ENCODE data around the gene HUS1. TPM values are rescaled to one million over a fixed set of nuclear protein-coding genes. Genes with fewer than 3 reads are reported as not detected.

HUS1 gene
- total and polyA plus RNA-seq, 9 donors, result 10.0 to 27.2 (median 20.7) TPM

- Histone ChIP-seq H3K27me3 (no peaks in the 10 kb centered on the region), H3K9me3 (no peaks in the 10 kb centered on the region), H3K4me3 (no peak overlapping the region), H3K36me3 (no peaks in the 10 kb centered on the region), H3K27ac (no peak overlapping the region), H3K4me1 (ENCODE audit: insufficient read depth) (no peaks in the 10 kb centered on the region)
- intact Hi-C loops (cut with DNase I), result no loop called here
- no peak for TF ChIP-seq CTCF (IDR thresholded peaks at IDR 0.05)
- TF ChIP-seq POLR2A (IDR thresholded peaks at IDR 0.05), result no peak
- TF ChIP-seq EP300 (IDR thresholded peaks at IDR 0.05), result no peak
- no peak for DNase-seq
- 82 to 94% (median 86%) methylated on average over 6 of the region's 6 CpGs for WGBS, 3 donors
Measured at GRCh38 chr7:47956220-47956619, 23.2 kb downstream of the HUS1 start.

GRCh38 chr7:47954231-47954911, 25.0 kb downstream of the HUS1 start:
- Histone ChIP-seq H3K9me3 (no peaks in the 10 kb centered on the region), H3K27me3 (no peaks in the 10 kb centered on the region), H3K4me1 (ENCODE audit: insufficient read depth) (no peaks in the 10 kb centered on the region), H3K4me3 (no peak overlapping the region), H3K27ac (no peak overlapping the region), H3K36me3 (no peaks in the 10 kb centered on the region)
- TF ChIP-seq POLR2A (IDR thresholded peaks at IDR 0.05) (no peak), CTCF (IDR thresholded peaks at IDR 0.05) (no peak), EP300 (IDR thresholded peaks at IDR 0.05) (no peak)
- intact Hi-C loops (cut with DNase I), result no loop called here
- no peak for DNase-seq
- WGBS, 3 donors, result 87 to 92% (median 90%) methylated on average over 4 of the region's 4 CpGs

- intact Hi-C loops (cut with DNase I), result no loop called here
- DNase-seq, result no peak
- H3K27me3 ChIP-seq, result no peaks in the 10 kb centered on the region
- H3K27ac ChIP-seq, result no peak overlapping the region
- WGBS, 3 donors, result 61 to 91% (median 75%) methylated on average over 4 of the region's 4 CpGs
- H3K9me3 ChIP-seq, result no peaks in the 10 kb centered on the region
- no peak overlapping the region for H3K4me3 ChIP-seq
- no peaks in the 10 kb centered on the region for H3K36me3 ChIP-seq
- no peak for TF ChIP-seq CTCF (IDR thresholded peaks at IDR 0.05)
- TF ChIP-seq EP300 (IDR thresholded peaks at IDR 0.05), result no peak
- no peak for TF ChIP-seq POLR2A (IDR thresholded peaks at IDR 0.05)
- no peaks in the 10 kb centered on the region for H3K4me1 ChIP-seq (ENCODE audit: insufficient read depth)
Measured at GRCh38 chr7:47953822-47954221, 25.6 kb downstream of the HUS1 start.

- no peak for TF ChIP-seq CTCF (IDR thresholded peaks at IDR 0.05)
- TF ChIP-seq EP300 (IDR thresholded peaks at IDR 0.05), result no peak
- TF ChIP-seq POLR2A (IDR thresholded peaks at IDR 0.05), result no peak
- WGBS, 3 donors, result 76 to 83% (median 78%) methylated on average over 4 of the region's 4 CpGs
- H3K4me3 ChIP-seq, result no peak overlapping the region
- no peaks in the 10 kb centered on the region for H3K4me1 ChIP-seq (ENCODE audit: insufficient read depth)
- intact Hi-C loops (cut with DNase I), result no loop called here
- no peaks in the 10 kb centered on the region for H3K36me3 ChIP-seq
- no peaks in the 10 kb centered on the region for H3K9me3 ChIP-seq
- no peak overlapping the region for H3K27ac ChIP-seq
- no peak for DNase-seq
- H3K27me3 ChIP-seq, result no peaks in the 10 kb centered on the region
Measured at GRCh38 chr7:47952224-47952623, 27.2 kb downstream of the HUS1 start.
